Endodermal cell (in vitro differentiated cells): ENCODE results near the gene ZNF443. TPM values are rescaled to one million over a fixed set of nuclear protein-coding genes. Genes with fewer than 3 reads are reported as not detected.

ENCODE experiments used
- DNase-seq: peaks from one replicate; pipeline ENCODE4 v3.0.0-alpha.2; 2017
- H3K27ac ChIP-seq: 2 replicates; pipeline ENCODE4 v1.5.1; 2013; ENCODE audit warnings: mild to moderate bottlenecking, low read depth, low read length, moderate library complexity
- H3K27me3 ChIP-seq: 2 replicates; pipeline ENCODE4 v1.6.1; 2013; ENCODE audit warnings: mild to moderate bottlenecking, low read length, moderate library complexity; ENCODE audit not compliant: insufficient read depth, control insufficient read depth, poor library complexity, severe bottlenecking
- H3K36me3 ChIP-seq: 2 replicates; pipeline ENCODE4 v1.7.0; 2013; ENCODE audit warnings: mild to moderate bottlenecking, low read length, moderate library complexity; ENCODE audit not compliant: control insufficient read depth, insufficient read depth
- H3K4me1 ChIP-seq: one replicate; pipeline ENCODE4 v1.7.0; 2013; ENCODE audit warnings: low read length; ENCODE audit not compliant: control insufficient read depth, insufficient read depth
- H3K4me3 ChIP-seq: 2 replicates; pipeline ENCODE4 v1.5.1; 2013; ENCODE audit warnings: mild to moderate bottlenecking, low read length, moderate library complexity
- H3K9ac ChIP-seq: 2 replicates; pipeline ENCODE4 v1.6.1; 2013; ENCODE audit warnings: mild to moderate bottlenecking, low read length, moderate library complexity; ENCODE audit not compliant: poor library complexity, severe bottlenecking; ENCODE audit errors: extremely low read depth
- H3K9me3 ChIP-seq: 2 replicates; pipeline ENCODE4 v1.6.1; 2013; ENCODE audit warnings: mild to moderate bottlenecking, low read length, moderate library complexity; ENCODE audit not compliant: control insufficient read depth
- H3K27ac Mint-ChIP-seq: 2 replicates; pipeline ENCODE4 v1.8.0; 2020; ENCODE audit warnings: mixed read lengths
- H3K27me3 Mint-ChIP-seq: 2 replicates; pipeline ENCODE4 v1.8.0; 2021; ENCODE audit warnings: mild to moderate bottlenecking, mixed read lengths; ENCODE audit not compliant: insufficient read depth
- H3K36me3 Mint-ChIP-seq: 2 replicates; pipeline ENCODE4 v1.8.0; 2020; ENCODE audit warnings: low read depth, mixed read lengths
- H3K4me1 Mint-ChIP-seq: 2 replicates; pipeline ENCODE4 v1.8.0; 2020; ENCODE audit warnings: mixed read lengths
- H3K4me3 Mint-ChIP-seq: 2 replicates; pipeline ENCODE4 v1.8.0; 2020; ENCODE audit warnings: mild to moderate bottlenecking, moderate library complexity, mixed read lengths
- H3K9me3 Mint-ChIP-seq: 2 replicates; pipeline ENCODE4 v1.8.0; 2020; ENCODE audit warnings: mild to moderate bottlenecking, mixed read lengths
- WGBS, 2 experiments: methylation state at CpG; one replicate each; pipeline versions ENCODE4 v1.1.5 to v1.1.7; 2013; ENCODE audit warnings: missing lambda C conversion rate in 2 of 2, mixed read lengths in 1 of 2; ENCODE audit not compliant: insufficient coverage in 1 of 2, insufficient read length in 1 of 2; 5-methylcytosine and 5-hydroxymethylcytosine counted together
- total RNA-seq, 2 donors: library from RNA; stranded (reverse); fragmentation: NEBNext Ultra II Directional in 1 of 2; extraction: Animal tissue kit (Norgen Biotek cat#: 25700) in 1 of 2; gene quantifications; 2 replicates in 1 of 2; 3 replicates in 1 of 2; pipeline ENCODE4 v1.2.1, GENCODE V29; 2021
- TF ChIP-seq, protein P1 (sequence below): fragments of 200-600 bp; sonication (generic); conservative IDR thresholded peaks from 2 replicates; pipeline ENCODE4 v1.5.0; 2021; ENCODE audit warnings: antibody characterized with exemption, mild to moderate bottlenecking

Gene ZNF443
- total RNA-seq, 2 donors from 2014 or later = 14.3 to 18.6 TPM

DNA sequence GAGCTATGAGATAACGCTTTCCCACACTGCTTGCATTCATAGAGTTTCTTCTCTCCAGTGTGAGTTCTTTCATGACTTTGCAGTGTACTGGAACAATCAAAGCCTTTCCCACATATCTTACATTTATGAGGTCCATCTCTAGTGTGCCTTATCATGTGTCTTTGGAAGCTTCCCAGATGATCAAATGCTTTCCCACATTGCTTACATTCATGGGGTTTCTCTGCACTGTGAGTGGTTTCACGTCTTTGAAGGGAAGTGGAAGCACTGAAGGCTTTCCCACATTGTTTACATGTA lies 60.4 kb downstream of the ZNF443 start:
- no peak overlapping the region for H3K9ac ChIP-seq
- no peak overlapping the region for H3K4me3 ChIP-seq
- no peaks in the 10 kb centered on the region for H3K4me1 Mint-ChIP-seq
- no peak overlapping the region for H3K4me3 Mint-ChIP-seq
- peaks cover 3% of the 10 kb centered on the region for H3K36me3 ChIP-seq
- no peaks in the 10 kb centered on the region for H3K4me1 ChIP-seq
- H3K9me3 ChIP-seq = peaks cover 45% of the 10 kb centered on the region
- H3K27me3 Mint-ChIP-seq = no peaks in the 10 kb centered on the region
- peaks cover 14% of the 10 kb centered on the region for H3K36me3 Mint-ChIP-seq
- WGBS, 2 experiments = 81 to 92% methylated on average over 1 to 2 of the region's 2 CpGs
- no peak overlapping the region for H3K27ac ChIP-seq
- TF ChIP-seq, protein P1, sequence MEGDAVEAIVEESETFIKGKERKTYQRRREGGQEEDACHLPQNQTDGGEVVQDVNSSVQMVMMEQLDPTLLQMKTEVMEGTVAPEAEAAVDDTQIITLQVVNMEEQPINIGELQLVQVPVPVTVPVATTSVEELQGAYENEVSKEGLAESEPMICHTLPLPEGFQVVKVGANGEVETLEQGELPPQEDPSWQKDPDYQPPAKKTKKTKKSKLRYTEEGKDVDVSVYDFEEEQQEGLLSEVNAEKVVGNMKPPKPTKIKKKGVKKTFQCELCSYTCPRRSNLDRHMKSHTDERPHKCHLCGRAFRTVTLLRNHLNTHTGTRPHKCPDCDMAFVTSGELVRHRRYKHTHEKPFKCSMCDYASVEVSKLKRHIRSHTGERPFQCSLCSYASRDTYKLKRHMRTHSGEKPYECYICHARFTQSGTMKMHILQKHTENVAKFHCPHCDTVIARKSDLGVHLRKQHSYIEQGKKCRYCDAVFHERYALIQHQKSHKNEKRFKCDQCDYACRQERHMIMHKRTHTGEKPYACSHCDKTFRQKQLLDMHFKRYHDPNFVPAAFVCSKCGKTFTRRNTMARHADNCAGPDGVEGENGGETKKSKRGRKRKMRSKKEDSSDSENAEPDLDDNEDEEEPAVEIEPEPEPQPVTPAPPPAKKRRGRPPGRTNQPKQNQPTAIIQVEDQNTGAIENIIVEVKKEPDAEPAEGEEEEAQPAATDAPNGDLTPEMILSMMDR = no peak
- peaks cover 76% of the 10 kb centered on the region for H3K9me3 Mint-ChIP-seq
- no peak overlapping the region for H3K27ac Mint-ChIP-seq
- no peak for DNase-seq
- H3K27me3 ChIP-seq = no peaks in the 10 kb centered on the region

DNA sequence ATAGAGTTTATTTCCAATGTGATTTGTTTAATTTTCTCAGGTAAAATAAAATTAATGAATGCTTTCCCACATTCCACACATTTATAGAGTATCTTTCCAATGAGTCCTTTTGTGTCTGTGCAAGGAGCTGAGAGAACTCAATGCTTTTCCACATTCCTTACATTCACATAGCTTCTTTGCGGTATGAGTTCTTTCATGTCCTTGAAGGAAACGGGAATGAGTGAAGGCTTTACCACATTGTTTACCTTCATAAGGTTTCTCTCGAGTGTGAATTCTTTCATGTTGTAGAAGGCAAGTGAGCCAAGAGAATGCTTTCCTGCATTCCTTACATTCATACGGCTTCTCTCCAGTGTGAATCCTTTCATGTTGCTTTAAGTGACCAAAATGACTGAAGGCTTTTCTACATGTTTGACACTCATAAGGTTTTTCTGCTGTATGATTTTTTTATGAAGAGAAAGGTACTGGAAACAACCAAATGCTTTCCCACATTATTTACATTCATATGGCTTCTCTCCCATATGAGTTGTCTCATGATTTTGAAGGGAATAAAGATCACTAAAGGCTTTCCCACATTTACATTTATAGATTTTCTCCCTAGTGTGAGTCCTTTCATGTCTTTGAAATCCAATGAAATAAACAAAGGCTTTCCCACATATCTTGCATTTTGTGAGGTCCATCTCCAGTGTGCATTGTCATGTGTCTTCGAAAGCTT lies 60.9 kb downstream of the ZNF443 start:
- WGBS, 2 experiments = 79 to 90% methylated on average over 4 to 5 of the region's 5 CpGs
- Histone ChIP-seq H3K9ac (no peak overlapping the region), H3K27ac (no peak overlapping the region), H3K4me1 (no peaks in the 10 kb centered on the region), H3K9me3 (peaks cover 45% of the 10 kb centered on the region), H3K36me3 (peaks cover 3% of the 10 kb centered on the region), H3K4me3 (no peak overlapping the region), H3K27me3 (no peaks in the 10 kb centered on the region)
- Mint-ChIP-seq H3K27me3 (no peaks in the 10 kb centered on the region), H3K4me1 (no peaks in the 10 kb centered on the region), H3K36me3 (peaks cover 14% of the 10 kb centered on the region), H3K4me3 (no peak overlapping the region), H3K27ac (no peak overlapping the region), H3K9me3 (peaks cover 79% of the 10 kb centered on the region)
- DNase-seq = no peak
- TF ChIP-seq, protein P1 = no peak

Other genes with a start within 250 kb of the ZNF443 start
- 1 to 10 TPM; 9.5 TPM for gene ZNF44, start 146.1 kb downstream of the ZNF443 start, total RNA-seq
- 1 to 10 TPM; 2.2 to 3.1 TPM for gene ZNF563, start 107.4 kb downstream of the ZNF443 start, total RNA-seq
- gene ZNF442, start 75.3 kb downstream of the ZNF443 start, total RNA-seq = 1 to 10 TPM; 2.7 to 3.5 TPM
- 1 to 10 TPM; 8.6 to 9.1 TPM for gene ZNF799, start 39.8 kb downstream of the ZNF443 start, total RNA-seq
- 1 to 10 TPM; 5.3 to 7.4 TPM for gene ZNF709, start 43.8 kb upstream of the ZNF443 start, total RNA-seq
- gene ZNF564, start 110.5 kb upstream of the ZNF443 start, total RNA-seq = 10 to 100 TPM; 17.3 to 20.6 TPM
- gene ZNF490, start 169.8 kb upstream of the ZNF443 start, total RNA-seq = 10 to 100 TPM; 10.6 to 11.2 TPM
- gene ZNF791, start 169.9 kb upstream of the ZNF443 start, total RNA-seq = 10 to 100 TPM; 23.2 to 32.1 TPM
- gene MAN2B1, start 225.7 kb upstream of the ZNF443 start, total RNA-seq = 100 to 1,000 TPM; 101 to 113 TPM
- 10 to 100 TPM; 18.8 to 26.2 TPM for gene WDR83, start 225.8 kb upstream of the ZNF443 start, total RNA-seq
- 10 to 100 TPM; 76.1 to 98.5 TPM for gene DHPS, start 240.9 kb upstream of the ZNF443 start, total RNA-seq
- gene GNG14, start 247.0 kb upstream of the ZNF443 start, total RNA-seq = not detected